ENCODE measurements around the gene EML3.
A peak's percentile ranks its signal among the peaks of the same experiment; 100 is the strongest.
"Not testable (repeated sequence)": the region's sequence is repeated elsewhere in the genome, so short reads cannot be mapped to it uniquely, and the experiment has no call there.

Gene EML3

DNA sequence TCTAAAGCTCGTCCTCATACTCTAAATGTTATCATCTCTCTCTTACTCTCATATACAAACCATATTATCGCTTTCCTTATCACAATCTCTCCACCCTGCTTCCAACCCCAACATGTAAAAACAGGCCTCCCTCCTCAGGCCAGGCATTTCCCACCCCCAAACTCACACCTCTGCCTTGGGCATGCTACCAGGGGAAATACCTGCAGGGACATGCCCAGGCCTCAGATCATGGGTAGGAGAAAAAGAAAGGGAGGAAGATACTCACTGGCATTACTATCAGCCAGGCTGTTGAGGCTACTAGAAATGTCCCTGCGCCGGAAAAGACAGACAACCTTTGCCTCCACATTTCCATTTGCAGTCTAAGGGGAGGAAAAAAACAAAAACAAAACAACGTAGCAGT is 12.7 kb downstream of the EML3 start:
- peaks cover 36 to 42% of the 10 kb centered on the region in 2 donors for H3K36me3 ChIP-seq (ENCODE audit: control insufficient read depth in 2 of 2, insufficient read depth in 2 of 2, low read length in 2 of 2)

DNA sequence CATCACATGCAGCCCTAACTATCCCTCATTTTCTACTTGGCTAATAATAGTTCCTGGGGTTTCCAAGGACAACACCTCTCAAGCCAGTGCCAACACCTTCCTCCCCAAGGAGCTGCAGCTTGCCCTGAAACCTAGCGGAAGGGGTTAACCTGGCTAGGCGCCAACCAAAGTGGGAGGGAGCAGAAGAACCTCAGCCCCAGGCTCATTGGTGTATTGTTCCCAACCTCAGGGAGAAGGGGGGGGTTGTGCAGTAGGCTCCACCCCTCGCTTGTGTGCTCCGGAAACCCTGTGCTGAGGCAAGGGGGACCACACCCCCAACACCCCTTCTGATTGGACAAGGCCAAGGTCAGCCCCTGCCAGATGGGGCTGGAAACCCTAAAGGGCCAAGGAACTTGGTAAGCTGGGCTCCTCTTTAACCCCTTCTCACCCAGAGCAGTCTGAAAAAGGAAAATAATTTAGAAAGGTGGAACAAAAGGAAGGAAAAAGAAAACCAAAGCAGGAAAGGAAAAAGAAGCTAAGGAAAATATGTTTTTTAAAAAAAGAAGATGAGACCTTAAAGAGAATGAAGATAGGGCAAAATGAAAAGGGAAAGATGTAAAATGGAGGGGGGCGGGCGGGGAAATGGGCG is 13.4 kb downstream of the EML3 start:
- peak overlapping the region in 1 of 2 donors; percentile 60 for H3K9ac ChIP-seq (ENCODE audit: low read depth in 1 of 2, low read length in 2 of 2)

More for the DNA sequence above, 12.7 kb downstream of the EML3 start:
- Histone ChIP-seq H3K4me1 (ENCODE audit: control insufficient read depth in 2 of 2, insufficient read depth in 2 of 2, low read length in 2 of 2) (peaks cover 25 to 26% of the 10 kb centered on the region in 2 donors), H3K27me3 (ENCODE audit: control insufficient read depth in 2 of 2, insufficient read depth in 2 of 2, low read length in 2 of 2) (no peaks in the 10 kb centered on the region), H3K9me3 (ENCODE audit: control insufficient read depth in 2 of 2, low read length in 2 of 2) (no peaks in the 10 kb centered on the region), H3K27ac (ENCODE audit: low read depth in 2 of 2, low read length in 2 of 2) (peak overlapping the region in 1 of 2 donors; percentile 41), H3K4me3 (ENCODE audit: low read length in 2 of 2) (peak overlapping the region; percentile 90 to 94), H3K9ac (ENCODE audit: low read depth in 1 of 2, low read length in 2 of 2) (peak overlapping the region; percentile 95)

DNA sequence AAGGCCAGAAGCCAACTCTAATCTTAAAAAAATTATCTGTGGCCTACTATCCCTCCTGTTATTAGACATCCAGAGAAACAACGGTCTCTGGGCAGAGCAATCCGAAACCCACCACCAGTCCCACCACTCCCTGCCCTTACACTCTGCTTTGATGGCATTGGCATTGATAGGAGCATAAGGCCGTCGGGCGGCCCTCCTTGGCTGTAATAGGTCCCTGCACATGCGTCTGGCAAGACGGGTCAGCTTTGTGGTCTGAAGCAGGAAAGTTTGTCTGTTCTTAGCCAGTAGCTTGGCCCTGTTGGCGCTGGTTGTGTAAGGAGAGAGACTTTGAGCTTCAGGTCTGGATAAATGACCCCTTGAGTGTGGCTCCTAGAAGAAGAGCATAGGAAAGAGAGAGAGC is 17.5 kb downstream of the EML3 start:
- H3K36me3 ChIP-seq (ENCODE audit: control insufficient read depth in 2 of 2, insufficient read depth in 2 of 2, low read length in 2 of 2) = peaks cover 47 to 51% of the 10 kb centered on the region in 2 donors

More for the DNA sequence above, 13.4 kb downstream of the EML3 start:
- H3K36me3 ChIP-seq (ENCODE audit: control insufficient read depth in 2 of 2, insufficient read depth in 2 of 2, low read length in 2 of 2) = peaks cover 42 to 46% of the 10 kb centered on the region in 2 donors
- H3K27ac ChIP-seq (ENCODE audit: low read depth in 2 of 2, low read length in 2 of 2) = peak overlapping the region in 1 of 2 donors; percentile 41
- H3K4me3 ChIP-seq (ENCODE audit: low read length in 2 of 2) = peak overlapping the region; percentile 19 to 94
- no peaks in the 10 kb centered on the region for H3K27me3 ChIP-seq (ENCODE audit: control insufficient read depth in 2 of 2, insufficient read depth in 2 of 2, low read length in 2 of 2)
- no peaks in the 10 kb centered on the region for H3K9me3 ChIP-seq (ENCODE audit: control insufficient read depth in 2 of 2, low read length in 2 of 2)
- H3K4me1 ChIP-seq (ENCODE audit: control insufficient read depth in 2 of 2, insufficient read depth in 2 of 2, low read length in 2 of 2) = peaks cover 22 to 25% of the 10 kb centered on the region in 2 donors

DNA sequence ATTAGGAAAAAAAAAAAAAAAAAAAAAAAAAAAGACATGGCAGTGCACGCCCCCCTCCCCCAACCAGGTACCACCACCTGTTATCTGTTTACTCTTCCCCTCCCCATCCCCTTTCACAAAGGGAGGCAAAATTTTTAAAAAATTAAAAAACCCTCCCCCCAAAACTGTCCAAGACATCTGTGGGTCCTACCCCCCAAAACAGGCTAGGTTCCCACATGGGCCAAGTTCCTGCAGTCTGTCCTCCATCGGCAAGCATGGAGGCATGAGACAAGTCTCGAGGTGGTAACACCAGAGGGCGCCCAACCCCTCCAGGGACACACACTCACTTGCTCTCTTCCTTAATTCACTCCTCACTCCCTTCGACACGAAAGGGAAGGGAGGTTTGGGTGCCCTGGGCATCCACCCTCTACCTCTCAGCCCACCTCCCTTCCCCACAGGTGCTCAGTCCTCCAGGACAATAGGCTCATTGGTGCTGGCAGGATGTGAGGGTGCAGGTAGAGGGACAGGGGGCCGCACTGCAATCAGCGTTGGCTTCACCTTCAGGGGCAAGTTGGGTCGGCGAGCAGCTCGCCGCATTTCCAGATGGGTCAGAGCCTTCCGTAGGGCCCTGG is 19.0 kb downstream of the EML3 start:
- Histone ChIP-seq H3K9ac (ENCODE audit: low read depth in 1 of 2, low read length in 2 of 2) (no peak overlapping the region), H3K36me3 (ENCODE audit: control insufficient read depth in 2 of 2, insufficient read depth in 2 of 2, low read length in 2 of 2) (peaks cover 49 to 50% of the 10 kb centered on the region in 2 donors), H3K9me3 (ENCODE audit: control insufficient read depth in 2 of 2, low read length in 2 of 2) (no peaks in the 10 kb centered on the region), H3K27ac (ENCODE audit: low read depth in 2 of 2, low read length in 2 of 2) (no peak overlapping the region), H3K27me3 (ENCODE audit: control insufficient read depth in 2 of 2, insufficient read depth in 2 of 2, low read length in 2 of 2) (no peaks in the 10 kb centered on the region), H3K4me1 (ENCODE audit: control insufficient read depth in 2 of 2, insufficient read depth in 2 of 2, low read length in 2 of 2) (peaks cover 12 to 17% of the 10 kb centered on the region in 2 donors), H3K4me3 (ENCODE audit: low read length in 2 of 2) (no peak overlapping the region)

More for the DNA sequence above, 17.5 kb downstream of the EML3 start:
- no peaks in the 10 kb centered on the region for H3K9me3 ChIP-seq (ENCODE audit: control insufficient read depth in 2 of 2, low read length in 2 of 2)
- H3K27ac ChIP-seq (ENCODE audit: low read depth in 2 of 2, low read length in 2 of 2) = no peak overlapping the region
- no peak overlapping the region for H3K9ac ChIP-seq (ENCODE audit: low read depth in 1 of 2, low read length in 2 of 2)
- H3K4me3 ChIP-seq (ENCODE audit: low read length in 2 of 2) = no peak overlapping the region
- H3K27me3 ChIP-seq (ENCODE audit: control insufficient read depth in 2 of 2, insufficient read depth in 2 of 2, low read length in 2 of 2) = no peaks in the 10 kb centered on the region
- peaks cover 23 to 25% of the 10 kb centered on the region in 2 donors for H3K4me1 ChIP-seq (ENCODE audit: control insufficient read depth in 2 of 2, insufficient read depth in 2 of 2, low read length in 2 of 2)

DNA sequence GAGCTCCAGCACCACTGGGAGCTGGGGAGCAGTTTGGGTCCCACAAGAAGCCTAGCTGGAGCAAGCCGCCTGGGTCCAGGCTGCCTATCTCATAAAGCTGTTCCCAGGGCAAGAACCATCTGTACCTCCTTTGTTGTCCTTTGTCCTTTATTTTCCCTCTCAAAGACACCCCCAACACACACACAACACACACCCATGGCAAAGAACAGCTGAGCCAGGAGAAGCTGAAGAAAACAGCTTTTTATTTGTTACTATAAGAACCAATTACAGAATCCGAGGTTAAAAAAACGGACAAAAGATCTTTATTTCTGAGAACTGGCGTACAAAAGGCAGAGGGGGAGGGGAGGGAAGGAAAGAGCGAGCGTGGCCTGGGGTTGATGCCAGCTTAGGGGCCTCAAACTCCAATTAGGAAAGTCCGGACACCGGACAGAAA is 19.6 kb downstream of the EML3 start:
- H3K4me1 ChIP-seq (ENCODE audit: control insufficient read depth in 2 of 2, insufficient read depth in 2 of 2, low read length in 2 of 2) = peaks cover 12 to 17% of the 10 kb centered on the region in 2 donors
- H3K27me3 ChIP-seq (ENCODE audit: control insufficient read depth in 2 of 2, insufficient read depth in 2 of 2, low read length in 2 of 2) = no peaks in the 10 kb centered on the region
- peak overlapping the region in 1 of 2 donors; percentile 94 for H3K27ac ChIP-seq (ENCODE audit: low read depth in 2 of 2, low read length in 2 of 2)
- H3K4me3 ChIP-seq (ENCODE audit: low read length in 2 of 2) = no peak overlapping the region
- peak overlapping the region in 1 of 2 donors; percentile 92 for H3K9ac ChIP-seq (ENCODE audit: low read depth in 1 of 2, low read length in 2 of 2)
- no peaks in the 10 kb centered on the region for H3K9me3 ChIP-seq (ENCODE audit: control insufficient read depth in 2 of 2, low read length in 2 of 2)
- peaks cover 45 to 47% of the 10 kb centered on the region in 2 donors for H3K36me3 ChIP-seq (ENCODE audit: control insufficient read depth in 2 of 2, insufficient read depth in 2 of 2, low read length in 2 of 2)

DNA sequence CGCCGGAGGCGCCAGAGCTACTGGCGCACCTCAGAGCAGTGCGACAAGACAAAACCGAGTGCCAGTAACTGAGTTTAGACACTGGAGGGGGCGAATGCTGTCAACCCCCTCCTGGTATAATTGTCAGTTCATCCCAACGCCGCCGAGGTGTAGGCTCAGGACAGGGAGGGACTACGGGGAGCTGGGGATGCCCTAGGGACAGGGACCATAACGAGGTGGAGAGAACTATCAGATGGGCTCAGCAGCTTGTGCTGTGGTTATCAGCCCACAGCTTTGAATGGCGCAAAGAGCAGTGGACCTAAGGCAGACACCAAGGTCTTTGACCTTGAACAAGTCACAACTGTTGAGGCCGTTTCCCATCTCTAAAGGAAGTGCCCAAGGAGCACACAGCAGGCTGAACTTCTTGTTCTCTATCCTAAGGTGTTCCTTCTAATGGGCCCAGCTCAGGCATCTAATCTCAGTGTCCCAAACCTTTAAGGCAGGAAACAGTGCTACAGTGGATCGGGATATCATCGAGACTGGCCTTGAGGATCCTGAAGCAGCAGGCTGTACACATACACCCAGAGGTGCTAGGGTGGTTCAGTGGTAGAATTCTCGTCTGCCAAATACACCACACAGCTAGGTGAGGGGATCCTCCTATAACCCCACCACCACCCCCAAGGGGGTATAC is 20.3 kb downstream of the EML3 start:
- Histone ChIP-seq H3K9ac (ENCODE audit: low read depth in 1 of 2, low read length in 2 of 2) (peak overlapping the region; percentile 92 to 93), H3K9me3 (ENCODE audit: control insufficient read depth in 2 of 2, low read length in 2 of 2) (no peaks in the 10 kb centered on the region), H3K36me3 (ENCODE audit: control insufficient read depth in 2 of 2, insufficient read depth in 2 of 2, low read length in 2 of 2) (peaks cover 42 to 47% of the 10 kb centered on the region in 2 donors)

DNA sequence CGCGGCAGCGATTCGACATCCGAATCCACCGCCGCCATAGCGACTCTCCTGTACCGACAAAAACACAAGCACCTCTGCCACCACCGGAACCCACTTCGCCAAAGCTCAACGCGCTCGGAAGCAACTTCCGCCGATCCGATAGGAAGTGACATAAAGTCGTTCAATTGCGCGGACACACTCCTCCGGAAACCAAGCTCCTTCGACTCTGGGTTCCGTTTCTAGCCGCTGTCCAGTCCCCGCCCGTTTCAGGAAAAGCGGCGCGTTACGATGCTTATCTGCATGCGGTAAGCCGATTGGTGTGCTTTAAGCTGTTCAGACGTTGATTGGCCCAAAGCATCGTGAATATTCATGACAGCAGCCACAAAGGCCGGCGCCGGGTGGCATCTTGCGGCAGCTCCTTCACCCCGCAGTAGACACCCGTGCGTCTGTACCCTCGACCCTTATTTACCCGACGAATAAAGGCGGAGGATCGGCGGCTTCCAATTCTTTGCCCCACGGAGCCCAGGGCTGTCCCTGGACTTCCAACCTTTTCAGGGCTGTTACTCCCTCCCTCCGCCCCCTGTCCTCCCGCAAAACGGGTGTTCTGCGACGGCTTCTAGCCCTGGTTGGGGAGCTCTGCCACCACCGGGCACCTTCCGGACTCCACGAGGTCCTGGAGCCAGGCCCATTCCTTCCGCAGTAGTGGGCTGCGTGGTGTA is 21.0 kb downstream of the EML3 start, which contains the start of gene TUT1:
Gene TUT1 (minus strand): TSS at position 76 of the 698 bp plus-strand sequence. CDS start 38 bp downstream, at position 38.
- Histone ChIP-seq H3K27me3 (ENCODE audit: control insufficient read depth in 2 of 2, insufficient read depth in 2 of 2, low read length in 2 of 2) (no peaks in the 10 kb centered on the region), H3K4me1 (ENCODE audit: control insufficient read depth in 2 of 2, insufficient read depth in 2 of 2, low read length in 2 of 2) (peaks cover 12 to 17% of the 10 kb centered on the region in 2 donors), H3K36me3 (ENCODE audit: control insufficient read depth in 2 of 2, insufficient read depth in 2 of 2, low read length in 2 of 2) (peaks cover 37 to 43% of the 10 kb centered on the region in 2 donors), H3K4me3 (ENCODE audit: low read length in 2 of 2) (peak within 1 kb of the TSS; percentile 83 to 96), H3K9me3 (ENCODE audit: control insufficient read depth in 2 of 2, low read length in 2 of 2) (no peaks in the 10 kb centered on the region), H3K27ac (ENCODE audit: low read depth in 2 of 2, low read length in 2 of 2) (peak within 1 kb of the TSS; percentile 90 to 94), H3K9ac (ENCODE audit: low read depth in 1 of 2, low read length in 2 of 2) (peak within 1 kb of the TSS; percentile 93 to 95)

More for the DNA sequence above, 20.3 kb downstream of the EML3 start:
- H3K27me3 ChIP-seq (ENCODE audit: control insufficient read depth in 2 of 2, insufficient read depth in 2 of 2, low read length in 2 of 2) = no peaks in the 10 kb centered on the region
- H3K4me1 ChIP-seq (ENCODE audit: control insufficient read depth in 2 of 2, insufficient read depth in 2 of 2, low read length in 2 of 2) = peaks cover 12 to 17% of the 10 kb centered on the region in 2 donors
- H3K27ac ChIP-seq (ENCODE audit: low read depth in 2 of 2, low read length in 2 of 2) = peak overlapping the region; percentile 89 to 94
- H3K4me3 ChIP-seq (ENCODE audit: low read length in 2 of 2) = peak overlapping the region; percentile 83 to 96

DNA sequence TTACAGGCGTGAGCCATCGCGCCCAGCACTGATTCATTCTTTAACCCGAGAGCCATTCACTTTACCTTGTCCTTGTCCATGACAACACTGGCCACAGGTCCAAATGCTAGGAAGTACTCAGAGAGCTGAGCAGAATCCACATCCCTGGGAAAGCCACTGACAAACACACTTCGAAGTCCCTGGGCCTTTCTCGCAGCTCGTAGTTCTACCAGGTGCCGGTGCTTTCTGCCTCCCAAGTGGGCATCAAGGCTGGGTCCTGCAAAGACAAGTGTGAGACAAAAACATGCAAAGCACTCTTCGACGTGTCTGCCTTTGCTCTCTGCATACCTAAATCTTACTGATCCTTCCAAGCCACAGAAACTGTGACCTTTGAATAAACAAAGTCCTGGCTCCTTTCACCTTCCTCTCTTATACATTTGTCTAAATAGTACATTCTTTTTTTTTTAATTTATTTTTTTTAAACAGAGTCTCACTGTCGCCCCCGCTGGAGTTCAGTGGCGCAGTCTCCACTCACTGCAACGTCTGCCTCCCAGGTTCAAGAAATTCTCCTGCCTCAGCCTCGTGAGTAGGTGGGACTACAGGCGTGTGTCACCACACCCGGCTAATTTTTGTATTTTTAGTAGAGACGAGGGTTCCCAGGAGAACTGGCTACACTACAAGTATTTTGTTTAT is 23.5 kb downstream of the EML3 start:
- Histone ChIP-seq H3K36me3 (ENCODE audit: control insufficient read depth in 2 of 2, insufficient read depth in 2 of 2, low read length in 2 of 2) (peaks cover 15 to 25% of the 10 kb centered on the region in 2 donors), H3K4me3 (ENCODE audit: low read length in 2 of 2) (no peak overlapping the region), H3K9me3 (ENCODE audit: control insufficient read depth in 2 of 2, low read length in 2 of 2) (no peaks in the 10 kb centered on the region), H3K9ac (ENCODE audit: low read depth in 1 of 2, low read length in 2 of 2) (no peak overlapping the region), H3K27me3 (ENCODE audit: control insufficient read depth in 2 of 2, insufficient read depth in 2 of 2, low read length in 2 of 2) (no peaks in the 10 kb centered on the region), H3K27ac (ENCODE audit: low read depth in 2 of 2, low read length in 2 of 2) (no peak overlapping the region), H3K4me1 (ENCODE audit: control insufficient read depth in 2 of 2, insufficient read depth in 2 of 2, low read length in 2 of 2) (peaks cover 12 to 17% of the 10 kb centered on the region in 2 donors)

DNA sequence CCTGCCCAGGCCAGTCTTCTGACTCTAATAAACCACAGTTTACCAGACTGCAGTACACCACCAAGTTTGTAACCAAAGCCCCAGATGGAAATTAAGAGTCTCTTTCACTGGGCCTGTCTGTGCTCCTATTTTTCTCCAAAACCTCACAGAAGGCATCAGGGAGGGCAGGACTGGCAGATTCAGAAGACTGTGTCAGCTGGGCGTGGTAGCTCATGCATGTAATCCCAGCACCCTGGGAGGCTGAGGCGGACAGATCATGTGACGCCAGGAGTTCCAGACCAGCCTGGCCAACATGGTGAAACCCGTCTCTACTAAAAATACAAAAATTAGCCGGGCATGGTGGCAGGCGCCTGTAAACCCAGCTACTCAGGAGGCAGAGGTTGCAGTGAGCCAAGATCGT is 27.2 kb downstream of the EML3 start:
- H3K4me3 ChIP-seq (ENCODE audit: low read length in 2 of 2); H3K9me3 ChIP-seq (ENCODE audit: control insufficient read depth in 2 of 2, low read length in 2 of 2); H3K27me3 ChIP-seq (ENCODE audit: control insufficient read depth in 2 of 2, insufficient read depth in 2 of 2, low read length in 2 of 2); H3K27ac ChIP-seq (ENCODE audit: low read depth in 2 of 2, low read length in 2 of 2); H3K9ac ChIP-seq (ENCODE audit: low read depth in 1 of 2, low read length in 2 of 2); H3K4me1 ChIP-seq (ENCODE audit: control insufficient read depth in 2 of 2, insufficient read depth in 2 of 2, low read length in 2 of 2): not testable (repeated sequence)
- H3K36me3 ChIP-seq (ENCODE audit: control insufficient read depth in 2 of 2, insufficient read depth in 2 of 2, low read length in 2 of 2) = peaks cover 16 to 24% of the 10 kb centered on the region in 2 donors

Measured in mucosa of rectum (tissue), 2 donors.